OCI-LY3 (cell line): ENCODE results near the gene KCNQ1.

Experiments used
- H2AFZ ChIP-seq: fragments of 200-600, 300-600 bp; shearing (Covaris generic); 2 replicates; pipeline ENCODE4 v1.6.0; 2014; ENCODE audit warnings: antibody characterized with exemption, low read depth, low read length
- H3K27ac ChIP-seq: fragments of 200-600, 300-600 bp; sonication (generic); 2 replicates; pipeline ENCODE4 v1.5.1; 2014; ENCODE audit warnings: mild to moderate bottlenecking, low read length, moderate library complexity, mixed read lengths
- H3K27me3 ChIP-seq: fragments of 200-600, 300-600 bp; sonication (generic); 2 replicates; pipeline ENCODE4 v1.6.1; 2014; ENCODE audit warnings: low read depth, low read length, mixed read lengths
- H3K36me3 ChIP-seq: fragments of 200-600, 300-600 bp; sonication (generic); replicated peaks from 2 replicates; pipeline ENCODE3; 2014; ENCODE audit warnings: low read depth, low read length, mixed read lengths
- H3K4me1 ChIP-seq: fragments of 300-600, 200-600 bp; sonication (generic); 2 replicates; pipeline ENCODE4 v1.6.1; 2014; ENCODE audit warnings: low read length, mixed read lengths
- H3K4me2 ChIP-seq: fragments of 200-600, 300-600 bp; sonication (generic); 2 replicates; pipeline ENCODE4 v1.6.1; 2014; ENCODE audit warnings: low read length, mixed read lengths
- H3K4me3 ChIP-seq: fragments of 300-600, 200-600 bp; sonication (generic); 2 replicates; pipeline ENCODE4 v1.5.1; 2014; ENCODE audit warnings: antibody characterized with exemption, mild to moderate bottlenecking, low read length, moderate library complexity
- H3K79me2 ChIP-seq: fragments of 300-600, 200-600 bp; shearing (Covaris generic); 2 replicates; pipeline ENCODE4 v1.6.1; 2014; ENCODE audit warnings: mild to moderate bottlenecking, low read length, mixed read lengths
- H3K9ac ChIP-seq: fragments of 300-600, 200-600 bp; shearing (Covaris generic); 2 replicates; pipeline ENCODE4 v1.6.0; 2014; ENCODE audit warnings: mild to moderate bottlenecking, low read length, moderate library complexity
- H3K9me3 ChIP-seq: fragments of 200-600, 300-600 bp; shearing (Covaris generic); 2 replicates; pipeline ENCODE4 v1.6.1; 2014; ENCODE audit warnings: low read length, mixed read lengths; ENCODE audit not compliant: insufficient read depth
- H4K20me1 ChIP-seq: fragments of 200-600, 300-600 bp; sonication (generic); 2 replicates; pipeline ENCODE4 v1.6.1; 2016; ENCODE audit warnings: low read length, mixed read lengths; ENCODE audit not compliant: insufficient read depth
- EZH2phosphoT487 ChIP-seq: fragments of 200-600 bp; shearing (Covaris generic); IDR thresholded peaks from 2 replicates; pipeline ENCODE4 v1.6.1; 2018; ENCODE audit warnings: antibody characterized with exemption, mixed run types, low read depth
- TF ChIP-seq, protein P1 (sequence below): fragments of 200-600, 300-600 bp; sonication (generic); IDR thresholded peaks from 2 replicates; pipeline ENCODE4 v1.5.1; 2014; ENCODE audit warnings: antibody characterized with exemption, low read length, low read depth

KCNQ1 gene

DNA sequence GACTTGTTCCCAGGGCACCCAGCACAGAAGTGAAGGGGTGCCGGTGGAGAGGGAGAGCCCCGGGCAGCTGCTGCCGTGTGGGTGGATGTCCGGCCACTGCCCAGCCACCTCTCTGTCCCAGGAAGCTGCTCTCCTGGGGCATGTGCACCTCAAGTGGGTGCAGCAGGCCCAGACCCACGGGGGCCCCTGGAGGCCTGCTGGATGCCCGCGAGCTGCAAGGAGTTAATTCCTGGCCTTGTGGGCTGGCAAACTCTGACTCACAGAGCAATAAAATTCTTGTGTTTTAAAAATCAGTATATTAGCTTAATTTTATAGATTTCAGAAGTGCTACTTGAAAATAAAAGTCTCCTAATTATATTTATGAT, 292.4 kb downstream of the KCNQ1 start:
- Histone ChIP-seq H3K9me3 (no peaks in the 10 kb centered on the region), H3K79me2 (no peaks in the 10 kb centered on the region), H3K9ac (no peak overlapping the region), H3K4me1 (no peaks in the 10 kb centered on the region), H3K36me3 (no peaks in the 10 kb centered on the region), H3K27ac (no peak overlapping the region), H3K4me3 (no peak overlapping the region), H2AFZ (no peak overlapping the region), H3K27me3 (no peaks in the 10 kb centered on the region), H3K4me2 (no peak overlapping the region), H4K20me1 (no peaks in the 10 kb centered on the region)
- no peak for TF ChIP-seq EZH2phosphoT487
- TF ChIP-seq, protein P1, sequence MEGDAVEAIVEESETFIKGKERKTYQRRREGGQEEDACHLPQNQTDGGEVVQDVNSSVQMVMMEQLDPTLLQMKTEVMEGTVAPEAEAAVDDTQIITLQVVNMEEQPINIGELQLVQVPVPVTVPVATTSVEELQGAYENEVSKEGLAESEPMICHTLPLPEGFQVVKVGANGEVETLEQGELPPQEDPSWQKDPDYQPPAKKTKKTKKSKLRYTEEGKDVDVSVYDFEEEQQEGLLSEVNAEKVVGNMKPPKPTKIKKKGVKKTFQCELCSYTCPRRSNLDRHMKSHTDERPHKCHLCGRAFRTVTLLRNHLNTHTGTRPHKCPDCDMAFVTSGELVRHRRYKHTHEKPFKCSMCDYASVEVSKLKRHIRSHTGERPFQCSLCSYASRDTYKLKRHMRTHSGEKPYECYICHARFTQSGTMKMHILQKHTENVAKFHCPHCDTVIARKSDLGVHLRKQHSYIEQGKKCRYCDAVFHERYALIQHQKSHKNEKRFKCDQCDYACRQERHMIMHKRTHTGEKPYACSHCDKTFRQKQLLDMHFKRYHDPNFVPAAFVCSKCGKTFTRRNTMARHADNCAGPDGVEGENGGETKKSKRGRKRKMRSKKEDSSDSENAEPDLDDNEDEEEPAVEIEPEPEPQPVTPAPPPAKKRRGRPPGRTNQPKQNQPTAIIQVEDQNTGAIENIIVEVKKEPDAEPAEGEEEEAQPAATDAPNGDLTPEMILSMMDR = no peak

DNA sequence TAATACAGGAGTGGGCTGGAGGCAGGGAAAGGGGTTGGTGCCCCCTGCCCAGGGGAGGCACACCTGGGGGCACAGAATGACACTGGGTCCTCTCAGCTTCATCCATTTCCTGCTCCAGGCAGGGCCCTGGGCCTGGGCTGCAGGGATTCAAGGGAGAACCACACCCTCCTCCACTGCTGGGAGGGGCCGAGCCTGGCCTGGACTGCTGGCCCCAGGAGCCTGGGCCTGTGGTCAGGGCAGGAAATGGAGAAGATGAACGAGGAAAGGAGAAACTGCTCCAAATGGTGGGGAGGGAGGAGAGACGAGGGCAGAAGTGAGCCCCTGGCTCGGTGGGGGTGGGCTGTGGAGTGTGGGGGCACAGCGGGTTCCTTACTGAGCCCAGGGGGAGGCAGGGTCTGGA, 293.1 kb downstream of the KCNQ1 start:
- no peaks in the 10 kb centered on the region for H3K9me3 ChIP-seq
- no peaks in the 10 kb centered on the region for H3K79me2 ChIP-seq
- H3K36me3 ChIP-seq = no peaks in the 10 kb centered on the region
- H3K27me3 ChIP-seq = no peaks in the 10 kb centered on the region
- no peak overlapping the region for H3K4me2 ChIP-seq
- H3K4me1 ChIP-seq = no peaks in the 10 kb centered on the region
- no peak for TF ChIP-seq EZH2phosphoT487
- TF ChIP-seq, protein P1 = no peak
- H4K20me1 ChIP-seq = no peaks in the 10 kb centered on the region
- no peak overlapping the region for H3K9ac ChIP-seq
- H2AFZ ChIP-seq = no peak overlapping the region
- H3K4me3 ChIP-seq = no peak overlapping the region
- H3K27ac ChIP-seq = no peak overlapping the region

DNA sequence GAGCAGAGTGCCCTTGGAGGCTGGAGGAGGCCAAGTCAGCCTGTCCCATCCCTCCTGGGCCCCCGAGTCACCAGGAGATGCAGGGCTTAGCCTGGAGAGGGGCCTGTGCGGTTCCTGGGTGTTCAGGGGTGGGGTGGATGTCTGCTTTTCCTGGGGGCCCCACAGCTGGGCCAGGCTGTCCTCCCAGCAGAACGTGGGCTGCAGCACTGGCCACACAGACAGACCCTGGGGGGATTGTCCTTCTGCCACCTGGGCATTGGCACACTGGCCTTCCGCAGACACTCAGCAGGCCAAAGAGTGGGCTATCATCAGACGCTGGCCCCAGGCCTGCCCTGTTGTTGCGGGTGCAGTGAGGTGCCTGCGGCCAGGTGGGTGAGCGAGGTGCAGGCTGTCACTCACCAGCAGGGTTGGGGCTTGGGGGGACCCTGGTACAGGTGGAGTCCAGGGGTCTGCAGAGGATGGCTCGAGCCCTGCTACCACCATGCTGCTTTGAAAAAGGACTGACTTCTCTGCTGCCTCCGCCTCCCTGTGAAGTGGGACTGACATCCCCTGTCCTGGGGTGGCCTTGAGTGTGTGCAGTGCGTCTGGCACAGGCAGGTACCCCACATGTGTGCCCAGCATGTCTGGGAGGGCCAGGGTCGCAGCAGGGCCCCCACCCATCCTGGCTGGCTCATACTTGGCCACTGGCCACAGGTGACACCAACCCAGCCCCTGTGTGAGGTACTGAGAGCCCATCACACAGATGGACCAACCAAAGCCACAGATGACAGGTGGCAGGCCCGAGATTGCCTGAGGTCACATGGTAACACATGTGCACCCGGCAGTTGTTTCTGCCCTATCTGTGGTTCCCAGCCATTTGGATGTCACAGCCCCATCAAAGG, 294.0 kb downstream of the KCNQ1 start:
- H3K27me3 ChIP-seq = no peaks in the 10 kb centered on the region
- no peaks in the 10 kb centered on the region for H3K9me3 ChIP-seq
- no peaks in the 10 kb centered on the region for H3K4me1 ChIP-seq
- H3K4me2 ChIP-seq = no peak overlapping the region
- H4K20me1 ChIP-seq = no peaks in the 10 kb centered on the region
- no peak overlapping the region for H3K27ac ChIP-seq
- H2AFZ ChIP-seq = no peak overlapping the region
- H3K9ac ChIP-seq = no peak overlapping the region
- no peaks in the 10 kb centered on the region for H3K79me2 ChIP-seq
- H3K4me3 ChIP-seq = no peak overlapping the region
- H3K36me3 ChIP-seq = no peaks in the 10 kb centered on the region
- TF ChIP-seq EZH2phosphoT487 = no peak
- TF ChIP-seq, protein P1 = no peak

DNA sequence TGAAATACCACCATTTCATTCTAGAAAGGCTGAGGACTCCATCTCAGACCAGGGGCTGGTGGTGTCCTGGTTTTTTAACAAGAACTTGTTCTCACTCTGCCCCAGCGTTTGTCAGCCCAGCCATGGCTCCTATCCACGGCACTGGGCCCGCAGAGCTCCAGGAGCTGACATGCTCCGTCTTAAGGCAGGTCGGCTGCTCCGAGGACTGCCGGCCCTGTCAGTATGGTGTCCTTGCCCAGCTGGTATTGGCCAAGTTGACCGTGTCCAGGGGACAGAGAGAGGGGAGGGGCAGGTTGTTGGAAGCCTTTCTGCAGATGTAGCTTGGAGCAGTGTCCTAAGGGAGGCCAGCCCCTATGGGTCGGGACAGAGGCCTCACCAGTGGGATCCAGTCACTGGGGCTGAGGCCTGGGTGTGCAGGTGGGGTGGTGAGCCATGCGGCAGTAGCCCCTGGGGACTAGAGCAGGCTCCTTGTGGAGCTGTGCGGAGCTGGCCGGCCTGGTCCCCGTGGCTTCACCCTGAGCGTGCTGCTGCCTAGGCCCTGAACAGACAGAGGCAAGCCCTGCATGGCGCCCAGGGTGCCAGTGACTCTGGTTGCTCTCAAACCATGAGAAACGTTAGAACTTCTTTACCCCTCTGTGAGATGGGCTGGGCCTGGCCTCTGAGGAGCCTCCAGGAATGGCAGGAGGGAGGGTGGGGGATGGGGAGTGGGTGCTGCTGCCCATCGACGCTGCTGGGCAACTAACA, 294.9 kb downstream of the KCNQ1 start:
- Histone ChIP-seq H3K27me3 (no peaks in the 10 kb centered on the region), H4K20me1 (no peaks in the 10 kb centered on the region), H3K36me3 (no peaks in the 10 kb centered on the region), H3K9me3 (no peaks in the 10 kb centered on the region), H3K4me3 (no peak overlapping the region), H3K4me1 (no peaks in the 10 kb centered on the region), H2AFZ (no peak overlapping the region), H3K79me2 (no peaks in the 10 kb centered on the region), H3K9ac (no peak overlapping the region), H3K27ac (no peak overlapping the region), H3K4me2 (no peak overlapping the region)
- TF ChIP-seq EZH2phosphoT487 = no peak
- TF ChIP-seq, protein P1 = no peak
